ENCODE data around the gene TMEM176B.

TMEM176B gene

DNA sequence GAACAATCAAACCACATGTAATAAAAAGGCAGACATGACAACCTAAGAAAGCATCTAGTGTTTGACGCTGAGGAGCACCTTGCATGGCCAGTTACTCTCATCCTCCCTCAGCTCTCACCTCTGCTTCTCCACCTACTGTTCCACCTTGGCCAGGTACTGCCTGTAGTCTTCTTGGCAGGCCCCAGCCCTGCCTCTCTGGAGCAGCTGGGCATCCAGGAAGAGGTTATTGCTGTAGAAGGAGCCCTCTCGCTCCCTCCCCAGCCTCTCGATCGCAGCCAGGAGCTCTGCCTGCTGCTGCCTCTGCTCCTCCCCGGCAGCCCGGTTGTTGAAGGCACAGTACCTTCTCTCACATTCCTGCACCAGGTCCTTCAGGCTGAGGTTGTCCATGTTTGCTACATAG, 53.2 kb downstream of the TMEM176B start:
- DNase-seq: no peak

DNA sequence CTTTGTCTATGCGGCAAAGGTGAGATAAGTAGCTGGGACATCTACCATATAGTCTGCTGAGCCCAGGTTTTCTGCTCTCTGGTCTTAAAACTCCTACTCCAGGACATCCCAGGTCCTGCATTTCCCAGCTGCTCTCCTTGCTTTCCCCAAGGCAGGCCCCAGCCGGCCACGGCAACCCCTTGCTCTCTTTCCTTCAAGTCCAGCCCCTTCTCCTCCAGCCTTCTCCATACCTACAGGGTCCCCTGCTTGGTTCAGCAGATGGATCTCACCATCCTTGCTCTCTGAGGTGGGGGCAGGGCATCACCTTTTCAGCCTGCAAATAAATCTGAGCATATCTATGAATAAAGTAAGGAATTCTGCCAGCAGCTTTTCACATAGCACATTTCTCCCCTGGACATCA, 54.3 kb downstream of the TMEM176B start:
- no peak for DNase-seq

DNA sequence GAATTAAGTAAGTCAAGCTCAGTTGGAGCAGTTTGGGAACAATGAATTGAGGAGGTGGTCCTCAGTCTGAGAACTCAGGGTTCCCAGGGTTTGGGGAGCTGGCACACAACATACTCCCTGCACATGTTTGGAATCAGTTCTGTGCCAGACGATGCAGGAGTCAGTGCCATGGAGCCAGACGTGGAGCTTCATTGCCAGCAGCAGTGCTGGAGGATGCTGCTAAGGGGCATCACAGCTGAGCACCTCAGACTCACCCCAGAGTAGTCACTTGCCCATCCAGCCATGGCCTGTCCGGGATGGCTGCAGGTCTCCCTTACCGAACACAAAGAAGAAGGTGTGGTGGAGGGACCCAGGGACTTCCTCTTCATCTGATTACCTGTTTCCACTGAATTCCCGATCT, 55.1 kb downstream of the TMEM176B start:
- no peak for DNase-seq

DNA sequence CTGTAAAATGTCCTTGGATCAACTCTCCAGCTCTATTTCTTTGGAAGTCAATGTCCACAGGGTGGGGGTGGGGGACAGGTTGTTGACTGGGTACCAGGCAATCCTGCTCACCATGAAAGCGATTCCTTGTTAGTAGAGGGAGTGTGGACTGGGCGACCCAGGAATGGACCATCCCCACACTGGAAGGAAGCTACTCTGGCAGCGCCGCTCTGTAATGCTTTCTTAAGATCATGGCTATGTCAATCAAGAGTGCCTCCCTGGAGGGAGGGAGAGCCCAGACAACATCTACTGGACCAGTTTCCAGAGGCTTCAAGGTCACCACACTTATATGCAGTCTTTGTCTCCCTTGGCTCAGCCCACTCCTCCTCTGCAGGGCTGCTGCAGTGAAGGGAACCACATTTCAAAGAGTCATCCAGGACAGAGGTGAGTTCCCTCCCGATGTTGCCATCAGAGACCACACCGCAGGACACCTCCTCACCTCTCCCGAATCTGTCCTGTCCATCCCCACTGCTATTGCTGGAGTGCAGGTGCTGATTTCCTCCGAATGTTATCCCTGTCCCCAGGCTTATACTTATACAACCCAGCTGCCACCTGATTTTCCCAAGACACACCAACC, 56.0 kb downstream of the TMEM176B start:
- no peak for DNase-seq

DNA sequence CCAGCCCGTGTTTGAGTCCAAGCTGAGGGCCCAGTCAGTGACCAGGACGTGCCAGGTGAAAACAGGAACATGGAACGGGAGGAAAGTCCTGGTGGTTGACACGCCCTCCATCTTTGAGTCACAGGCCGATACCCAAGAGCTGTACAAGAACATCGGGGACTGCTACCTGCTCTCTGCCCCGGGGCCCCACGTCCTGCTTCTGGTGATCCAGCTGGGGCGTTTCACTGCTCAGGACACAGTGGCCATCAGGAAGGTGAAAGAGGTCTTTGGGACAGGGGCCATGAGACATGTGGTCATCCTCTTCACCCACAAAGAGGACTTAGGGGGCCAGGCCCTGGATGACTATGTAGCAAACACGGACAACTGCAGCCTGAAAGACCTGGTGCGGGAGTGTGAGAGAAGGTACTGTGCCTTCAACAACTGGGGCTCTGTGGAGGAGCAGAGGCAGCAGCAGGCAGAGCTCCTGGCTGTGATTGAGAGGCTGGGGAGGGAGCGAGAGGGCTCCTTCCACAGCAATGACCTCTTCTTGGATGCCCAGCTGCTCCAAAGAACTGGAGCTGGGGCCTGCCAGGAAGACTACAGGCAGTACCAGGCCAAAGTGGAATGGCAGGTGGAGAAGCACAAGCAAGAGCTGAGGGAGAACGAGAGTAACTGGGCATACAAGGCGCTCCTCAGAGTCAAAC, 57.7 kb downstream of the TMEM176B start:
- no peak for DNase-seq

Data from MV-4-11 (cell line).